GM19467 (cell line): ENCODE measurements around the gene UNC5C.

Experiments
- ATAC-seq: cut with Tn5 transposase; IDR thresholded peaks from one replicate; pipeline ENCODE4 v1.9.1; 2021; ENCODE audit warnings: mild to moderate bottlenecking, moderate library complexity; ENCODE audit not compliant: unreplicated experiment

Gene UNC5C

DNA sequence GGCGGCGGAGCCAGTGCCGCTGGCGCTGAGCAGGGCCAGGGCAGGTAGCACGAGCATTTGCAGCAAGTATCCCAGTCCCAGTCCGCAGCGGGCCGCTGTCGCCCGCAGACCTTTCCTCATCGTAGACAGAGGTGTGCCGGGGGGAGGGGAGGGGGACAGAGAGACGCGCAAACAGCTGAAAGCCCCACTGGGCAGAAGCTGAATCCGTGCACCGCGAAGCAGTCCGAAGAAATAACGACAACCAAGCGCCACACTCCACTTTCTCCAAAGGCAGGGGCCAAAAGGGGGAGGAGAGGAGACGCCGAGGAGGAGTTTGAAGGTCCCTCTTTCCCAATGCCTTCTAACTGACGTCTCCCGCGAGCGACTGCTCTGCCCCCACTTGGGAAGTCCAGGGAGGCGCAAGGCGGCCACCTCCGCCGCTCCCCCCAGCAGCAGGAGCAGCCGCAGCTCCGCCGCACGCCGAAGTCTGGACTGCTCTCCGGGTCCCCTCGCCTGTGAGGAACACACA lies at the start of gene UNC5C:
Gene UNC5C, minus strand, starts transcription at position 236 of the 508 bp plus-strand sequence.
- no peak for ATAC-seq

DNA sequence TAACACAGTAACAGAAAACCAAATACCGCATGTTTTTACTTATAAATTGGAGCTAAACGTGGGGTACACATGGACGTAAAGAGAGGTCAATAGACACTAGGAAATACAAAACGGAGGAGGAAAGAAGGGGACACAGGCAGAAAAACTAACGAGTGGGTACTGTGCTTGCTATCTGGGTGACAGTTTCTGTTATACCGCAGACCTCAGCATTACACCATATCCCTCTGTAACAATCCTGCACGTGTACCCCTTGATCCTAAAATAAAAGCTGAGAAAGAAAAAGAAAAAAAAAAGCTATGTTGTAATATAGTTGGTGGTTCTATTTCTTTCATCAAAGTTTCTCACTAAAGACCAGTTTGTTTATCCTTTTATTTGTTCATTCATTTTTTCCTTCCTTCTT lies 47.9 kb upstream of the UNC5C start:
- ATAC-seq = no peak

DNA sequence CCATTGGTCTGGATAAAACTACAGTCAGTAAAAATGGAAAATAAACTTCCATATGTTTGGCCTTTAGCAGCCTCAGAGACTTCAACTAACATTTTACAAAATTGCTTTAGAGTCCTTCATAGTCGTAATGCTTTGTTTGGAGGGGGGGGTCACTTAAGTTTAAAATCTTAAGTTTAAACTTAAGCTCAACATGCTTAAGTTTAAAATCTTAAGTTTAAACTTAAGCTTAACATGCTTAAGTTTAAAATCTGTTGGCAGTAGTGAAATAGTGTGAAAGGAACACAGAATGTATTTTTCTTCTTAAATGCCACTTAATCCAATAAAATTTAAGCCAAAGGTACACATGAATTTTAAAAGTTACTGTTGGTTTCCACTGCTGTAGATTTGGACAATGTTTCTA lies 45.9 kb upstream of the UNC5C start:
- ATAC-seq = no peak

DNA sequence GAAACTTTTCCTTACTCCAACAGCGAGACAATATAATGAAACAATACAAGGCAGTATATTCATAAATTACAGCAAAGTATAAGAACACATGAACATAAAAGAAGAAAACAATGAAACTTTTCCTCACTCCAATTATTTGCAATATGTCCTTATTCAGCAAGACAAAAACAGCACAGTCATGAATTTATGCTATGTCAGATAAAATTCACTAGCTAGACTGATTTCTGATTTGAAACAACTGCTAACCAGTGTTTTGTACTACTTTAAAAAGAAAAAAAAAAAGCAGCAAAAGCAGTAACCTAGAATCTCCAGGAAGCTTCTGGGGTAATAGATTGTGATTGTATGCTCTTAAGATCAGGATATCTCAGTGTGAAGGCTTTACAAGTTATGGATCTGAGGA lies 45.2 kb upstream of the UNC5C start:
- no peak for ATAC-seq

DNA sequence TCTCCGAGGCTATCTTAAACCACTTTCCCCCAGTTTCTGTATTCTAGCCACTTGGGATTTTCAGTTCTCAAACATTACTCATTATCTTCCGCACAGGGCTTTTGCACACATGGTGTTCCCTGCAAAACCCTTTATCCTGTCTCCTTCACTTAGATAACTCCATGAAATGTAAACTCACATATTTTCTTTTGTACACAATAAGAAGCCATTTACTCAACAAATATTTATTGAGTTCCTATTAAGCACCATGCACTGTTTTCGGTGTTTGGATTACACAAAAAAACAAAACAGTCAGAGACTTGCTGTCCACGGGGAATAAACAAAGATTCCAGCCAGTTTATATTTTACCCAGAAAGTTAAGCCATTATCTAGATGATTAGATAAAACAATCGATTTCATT lies 42.5 kb upstream of the UNC5C start:
- no peak for ATAC-seq

DNA sequence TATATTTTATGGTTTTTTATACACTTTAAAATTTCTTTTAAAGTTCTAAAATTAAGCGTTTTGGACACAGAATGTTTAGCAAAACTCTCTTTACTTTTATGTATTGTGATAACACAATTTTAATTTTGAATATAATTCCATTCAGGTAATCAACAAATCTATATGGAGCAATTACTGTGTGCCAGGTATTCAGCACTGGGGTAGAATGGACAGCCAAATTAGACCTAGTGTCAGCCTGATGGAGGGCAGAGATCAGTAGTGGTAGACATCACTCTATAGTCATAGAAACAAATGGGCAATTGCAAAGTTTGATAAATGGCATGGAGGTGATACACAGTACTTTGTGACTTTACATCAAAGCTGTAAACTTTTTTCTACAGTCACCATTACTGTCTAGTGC lies 41.8 kb upstream of the UNC5C start:
- ATAC-seq = no peak

DNA sequence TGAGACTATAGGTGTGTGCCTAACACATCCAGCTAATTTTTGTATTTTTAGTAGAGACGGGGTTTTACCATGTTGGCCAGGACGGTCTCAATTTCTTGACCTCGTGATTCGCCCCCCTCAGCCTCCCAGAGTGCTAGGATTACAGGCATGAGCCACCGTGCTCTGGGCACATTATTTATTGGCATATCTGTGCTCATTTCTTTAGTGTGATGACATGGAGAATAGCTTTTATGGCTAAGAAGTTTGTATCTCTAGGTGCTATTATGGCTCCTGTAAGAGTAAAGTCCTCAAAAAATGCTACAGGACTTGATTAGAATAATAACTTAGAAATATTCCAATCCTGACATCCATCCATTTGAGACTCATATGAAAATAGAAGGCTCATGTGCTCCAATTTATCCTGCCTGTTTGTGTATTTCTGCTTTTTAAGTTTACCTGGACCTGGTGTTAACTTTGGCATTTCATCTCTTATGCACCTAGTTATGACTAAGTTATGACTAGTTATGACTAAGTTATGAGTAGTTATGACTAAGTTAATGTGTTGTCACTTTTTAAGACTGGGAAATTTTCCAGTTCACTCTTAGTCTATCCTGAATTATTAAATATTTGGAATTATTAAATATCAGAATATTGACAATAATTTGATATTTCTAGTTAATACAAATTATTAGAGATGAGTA lies 36.4 kb upstream of the UNC5C start:
- ATAC-seq = no peak

DNA sequence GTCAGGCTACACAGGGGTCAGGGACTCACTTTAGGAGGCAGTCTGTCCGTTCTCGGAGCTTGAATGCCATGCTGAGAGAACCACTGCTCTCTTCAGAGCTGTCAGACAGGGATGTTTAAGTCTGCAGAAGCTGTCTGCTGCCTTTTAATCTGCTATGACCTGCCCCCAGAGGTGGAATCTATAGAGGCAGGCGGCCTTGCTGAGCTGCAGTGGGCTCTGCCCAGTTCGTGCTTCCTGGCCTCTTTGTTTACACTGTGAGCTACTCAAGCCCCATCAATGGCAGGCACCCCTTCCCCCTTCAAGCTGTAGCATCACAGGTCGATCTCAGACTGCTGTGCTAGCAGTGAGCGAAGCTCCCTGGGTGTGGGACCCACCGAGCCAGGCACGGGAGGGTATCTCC lies 31.5 kb upstream of the UNC5C start:
- no peak for ATAC-seq

DNA sequence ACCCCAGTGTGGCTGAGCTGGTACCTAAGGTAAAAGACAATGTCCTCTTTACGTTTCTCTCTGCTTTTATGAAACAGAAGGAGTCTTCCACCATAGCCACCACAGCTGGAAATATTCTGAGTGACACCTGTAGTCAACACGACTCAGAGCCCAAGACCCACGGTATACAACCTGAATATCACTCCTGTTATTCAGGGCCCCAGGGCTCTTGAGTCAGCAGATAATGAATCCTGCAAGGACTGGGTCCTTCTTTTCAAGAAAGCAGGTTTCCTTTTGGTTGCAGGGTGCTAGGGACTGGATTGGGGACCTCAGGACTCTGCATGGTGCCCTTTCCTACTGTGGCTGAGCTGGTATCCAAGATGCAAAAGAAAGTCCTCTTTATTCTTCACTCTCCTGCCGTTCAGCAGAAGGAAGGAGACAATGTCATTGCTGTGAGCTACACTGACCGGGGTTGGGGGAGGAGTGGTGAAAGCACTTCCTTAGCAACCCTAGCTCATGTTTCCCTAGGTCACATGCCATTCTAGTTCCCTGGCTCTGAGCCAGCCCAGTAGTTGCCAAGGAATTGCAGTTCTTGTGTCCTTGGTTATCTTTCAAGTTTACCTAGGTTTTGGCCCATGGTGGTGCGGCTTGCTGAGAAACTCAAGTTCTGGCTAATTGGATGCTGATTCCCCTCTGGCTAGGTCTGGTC lies 23.7 kb upstream of the UNC5C start:
- ATAC-seq = no peak

DNA sequence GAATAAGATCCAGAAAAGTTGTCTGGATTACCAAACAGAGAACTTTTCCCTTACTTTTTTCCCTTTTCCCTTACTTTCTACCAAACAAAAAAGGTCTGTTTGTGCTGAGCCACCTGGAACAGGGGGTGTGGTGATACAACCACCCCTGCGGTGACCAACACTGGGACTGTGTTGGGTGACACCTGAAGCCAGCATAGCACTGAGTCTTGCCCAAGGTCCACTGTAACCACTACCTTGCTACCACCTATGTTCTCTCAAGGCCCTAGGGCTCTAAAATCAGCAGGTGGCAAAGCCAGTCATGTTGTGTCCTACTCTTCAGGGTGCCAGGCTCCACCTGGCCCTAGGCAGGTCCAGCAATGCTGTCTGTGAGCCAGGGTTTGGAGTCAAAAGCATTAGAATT lies 22.8 kb upstream of the UNC5C start:
- no peak for ATAC-seq

DNA sequence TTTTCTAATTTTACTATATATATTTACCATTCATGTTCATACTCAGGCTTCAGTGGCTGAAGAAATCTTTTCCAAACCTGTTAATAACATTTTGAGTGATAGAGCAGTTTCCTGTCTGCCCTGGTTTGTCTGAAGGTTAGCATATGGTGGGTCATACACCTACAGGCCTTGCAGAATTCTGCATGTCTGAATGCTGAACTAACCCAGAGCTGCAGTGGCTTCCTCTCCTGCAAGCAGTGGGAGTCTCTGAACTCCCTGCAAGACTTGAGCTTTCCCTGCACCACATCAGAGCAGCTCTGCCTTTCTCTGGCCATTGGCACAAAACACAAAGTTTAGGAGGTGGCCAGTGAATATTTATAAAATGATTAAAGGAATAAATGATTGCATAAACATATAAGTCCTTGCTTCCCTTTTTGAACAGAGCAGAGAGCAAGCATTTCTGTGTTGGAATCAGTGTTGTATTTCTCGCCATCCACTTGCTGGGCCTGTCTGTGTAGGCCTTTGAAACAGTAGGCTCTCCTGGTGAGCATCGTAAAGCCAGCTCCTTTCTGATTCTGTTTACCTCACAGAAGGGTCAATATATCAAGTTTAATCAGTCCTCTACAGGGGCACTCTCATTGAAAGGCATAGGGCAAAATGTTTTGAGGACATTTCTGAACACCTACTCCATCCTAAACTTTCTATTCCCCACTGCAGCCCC lies 15.0 kb upstream of the UNC5C start:
- ATAC-seq = no peak

DNA sequence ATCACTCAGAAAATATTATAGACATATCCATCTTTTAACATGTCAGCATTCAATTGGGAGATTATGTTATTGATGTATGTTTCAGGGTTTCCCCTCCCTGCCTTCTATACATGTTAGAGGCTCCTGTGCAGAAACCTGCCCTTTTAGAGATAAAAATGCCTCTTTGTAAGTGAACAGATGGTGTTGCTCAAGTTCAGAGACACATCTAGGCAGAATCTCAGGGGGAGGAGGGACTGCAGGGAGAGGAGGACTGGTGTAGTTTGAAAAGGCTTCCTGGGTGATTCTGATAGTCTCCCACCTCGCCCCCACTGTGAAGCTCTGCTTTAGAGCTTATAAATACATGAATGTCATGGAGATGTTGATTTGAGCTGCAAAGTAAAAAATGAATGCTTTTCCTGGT lies 12.0 kb upstream of the UNC5C start:
- ATAC-seq = no peak

DNA sequence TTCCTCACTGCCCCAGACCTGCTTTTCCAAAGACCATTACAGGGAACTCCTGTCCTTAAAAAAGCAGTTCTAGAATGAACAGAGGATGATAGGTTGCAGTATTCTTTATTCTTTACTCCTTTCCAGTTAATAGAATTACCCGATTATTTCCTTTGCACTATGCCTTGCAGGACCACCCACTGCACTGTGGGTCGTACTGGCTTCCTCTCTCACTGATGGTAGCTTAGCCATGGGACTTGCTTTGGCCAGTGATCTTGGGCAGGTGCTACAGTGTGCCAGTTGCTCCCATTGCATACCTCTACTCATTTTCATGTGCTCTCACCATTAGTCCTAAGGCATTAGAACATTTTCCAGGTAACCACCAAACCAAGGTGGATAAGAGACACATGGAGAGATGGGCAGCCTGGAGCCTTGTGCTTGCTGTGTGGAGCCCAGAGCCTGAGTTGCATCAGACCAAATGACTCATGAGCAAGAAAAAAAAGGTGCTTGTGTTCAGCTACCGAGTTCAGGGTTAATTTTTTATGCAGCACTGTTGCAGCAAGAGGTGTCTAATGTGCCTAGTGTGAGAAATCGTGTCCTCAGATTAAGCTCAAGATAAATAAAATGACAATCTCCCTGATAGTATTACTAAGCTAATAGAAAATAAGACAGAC lies 7.6 kb upstream of the UNC5C start:
- ATAC-seq = no peak

DNA sequence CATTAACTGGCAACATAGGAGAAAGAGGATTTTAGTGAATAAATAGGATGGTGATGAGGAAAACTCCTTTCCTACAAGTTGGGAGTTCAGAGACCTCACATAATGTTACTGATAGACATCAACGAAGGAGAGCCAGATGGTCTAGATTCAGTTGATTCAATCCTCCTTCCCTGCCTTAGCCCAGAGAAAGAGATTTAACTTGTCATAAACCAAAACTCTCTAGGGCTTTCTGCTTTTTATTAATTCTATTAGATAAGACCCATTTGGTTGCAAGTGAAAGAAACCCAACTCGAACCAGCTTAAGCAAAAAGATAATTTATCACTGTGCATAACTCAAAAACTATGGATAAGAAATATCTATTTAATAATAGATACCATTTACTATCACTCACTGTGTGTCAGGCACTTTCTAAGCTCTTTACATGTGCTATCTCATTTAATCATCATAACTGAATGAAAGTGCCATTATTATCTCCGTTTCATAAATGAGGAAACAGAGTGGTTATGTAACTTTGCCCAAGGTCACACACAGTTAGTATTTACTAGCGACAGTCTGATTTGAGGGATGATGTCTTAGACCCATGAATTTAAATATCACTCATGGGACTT lies 4.3 kb upstream of the UNC5C start:
- no peak for ATAC-seq

DNA sequence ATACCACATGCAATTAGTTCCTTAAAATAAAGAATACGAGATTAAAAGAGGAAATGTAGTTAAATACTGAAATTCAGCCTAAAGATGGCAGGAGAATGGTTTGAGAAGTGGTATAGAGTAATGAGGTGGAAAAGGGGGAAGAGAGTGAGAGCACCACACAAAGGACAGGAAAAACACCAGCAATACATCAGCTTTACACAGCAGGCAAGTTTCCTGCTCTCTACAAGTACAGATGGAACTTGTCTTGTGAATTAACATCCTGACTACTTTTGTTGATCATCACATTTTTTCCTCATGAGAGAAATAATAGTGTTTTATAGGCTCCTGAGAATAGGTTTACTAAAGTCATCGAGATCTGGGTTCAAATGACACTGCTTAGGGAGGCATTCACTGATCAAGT lies 2.9 kb upstream of the UNC5C start:
- ATAC-seq = no peak

DNA sequence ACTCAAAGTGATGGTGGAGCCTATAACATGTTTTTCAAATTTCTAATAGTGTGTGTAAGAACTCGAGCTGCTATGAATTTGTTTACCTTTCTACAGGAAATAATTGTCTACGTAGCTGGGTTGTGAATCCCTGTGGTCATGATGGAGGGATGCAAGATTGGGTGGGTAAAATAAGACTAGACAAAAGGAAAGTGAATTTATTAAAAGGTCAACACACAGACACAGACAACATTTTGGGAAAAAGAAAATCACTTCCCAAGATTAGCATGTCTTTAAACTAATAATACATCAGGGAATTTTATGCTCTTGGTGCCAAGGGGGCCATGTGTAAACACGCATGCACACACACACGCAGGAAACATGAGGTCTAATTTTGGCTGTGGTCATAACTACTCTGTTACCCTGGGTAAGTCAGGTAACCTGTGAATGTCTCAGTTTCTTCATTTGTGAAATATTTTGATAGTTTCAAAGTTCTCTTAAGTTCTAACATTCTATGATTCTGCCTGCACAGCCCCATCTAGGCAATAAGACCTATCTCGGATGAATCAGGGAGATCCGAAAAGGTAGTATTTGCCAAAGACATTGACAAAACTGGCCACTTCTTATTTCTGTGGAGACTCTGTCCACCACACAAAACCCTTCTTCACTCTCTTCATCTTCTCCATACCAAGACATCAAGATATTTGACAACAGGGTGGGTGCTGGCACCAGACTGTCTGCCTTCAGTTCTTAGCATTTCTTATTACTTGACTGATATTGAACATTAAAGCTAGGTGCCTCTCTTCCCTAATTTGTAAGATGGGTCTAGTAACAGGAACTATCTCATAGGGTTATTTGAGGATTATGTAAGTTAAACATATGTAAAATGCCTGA lies 1.6 kb upstream of the UNC5C start:
- ATAC-seq = no peak

DNA sequence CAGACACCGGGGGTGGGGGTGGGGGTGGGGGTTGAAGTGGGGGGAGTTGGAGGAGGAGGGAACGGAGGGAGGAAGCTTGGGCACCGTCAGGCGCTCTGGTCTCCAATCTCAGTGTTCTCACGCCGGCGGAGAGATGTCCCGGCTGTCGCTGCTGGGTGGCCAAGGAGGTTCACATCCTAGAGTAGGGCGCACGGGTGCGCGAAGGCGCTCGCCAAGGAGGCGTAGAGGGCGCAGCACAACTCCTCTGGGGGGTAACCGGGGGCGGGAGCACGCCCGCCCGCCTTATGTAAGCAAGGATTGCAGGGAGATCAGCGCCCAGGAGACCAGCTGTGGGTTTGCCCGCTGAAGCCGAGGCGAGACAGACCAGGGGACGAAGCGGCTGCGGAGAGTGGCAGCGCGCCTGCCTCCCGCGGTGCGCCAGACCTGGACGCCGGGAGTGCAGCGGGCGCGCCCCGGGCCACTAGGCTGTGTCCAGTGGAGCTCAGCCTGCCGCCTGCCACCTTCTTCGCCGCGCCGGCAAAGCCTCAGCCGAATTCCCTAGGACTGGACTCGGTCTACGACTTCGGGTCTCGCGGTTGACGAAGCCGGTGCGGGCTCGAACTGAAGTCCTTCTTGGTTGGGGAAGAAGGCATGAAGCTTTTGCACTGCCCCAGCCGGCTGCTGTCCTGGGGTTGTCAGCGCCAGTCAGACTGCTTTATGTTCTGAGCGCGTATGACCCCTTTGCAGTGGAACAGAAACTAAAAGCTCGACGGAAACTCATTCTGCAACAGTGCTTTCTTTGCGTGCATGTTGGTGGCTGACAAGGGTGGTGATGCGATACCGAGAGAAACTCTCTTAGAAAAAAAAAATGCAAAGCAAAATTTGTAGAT lies 707 bp upstream of the UNC5C start:
- ATAC-seq = peak; percentile 98

DNA sequence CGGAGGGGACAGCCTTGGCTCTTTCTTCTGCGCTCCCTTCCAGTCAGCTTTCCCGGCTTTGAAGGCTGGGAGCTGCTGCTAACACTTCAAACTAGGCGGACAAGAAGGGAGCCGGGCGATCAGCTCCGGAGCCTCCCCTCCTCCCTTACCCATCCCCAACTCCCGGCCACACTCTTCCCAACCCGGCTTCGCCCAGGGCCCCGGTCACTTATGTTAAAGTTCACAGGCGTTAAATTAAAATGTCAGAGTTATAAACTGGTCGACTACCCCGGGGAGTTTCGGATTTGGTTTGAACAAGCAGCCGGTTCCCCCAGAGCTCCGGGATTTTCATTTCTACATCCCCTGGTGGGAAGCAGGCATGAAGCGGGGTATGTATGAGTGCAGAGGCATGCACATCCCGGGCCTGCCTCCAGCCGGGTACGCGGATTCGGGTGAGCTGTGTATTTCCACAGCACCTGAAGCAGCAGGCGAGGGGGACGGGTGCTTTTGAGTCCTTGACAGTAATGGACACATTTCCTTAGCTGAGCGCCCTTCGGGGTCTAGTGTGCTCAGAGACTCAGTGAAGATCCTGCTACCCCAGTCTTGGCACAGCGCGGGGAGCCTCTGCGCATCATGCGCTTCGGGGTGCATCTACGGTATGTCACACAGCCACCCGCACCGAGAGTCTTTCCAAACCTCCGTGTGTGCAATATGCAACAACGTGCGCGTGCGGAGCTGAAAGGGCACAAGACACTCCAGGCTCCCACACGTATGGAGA lies 880 bp downstream of the UNC5C start:
- ATAC-seq = no peak
